NCI-H128 (cell line): ENCODE data around the gene CCDC197.

Experiments used
- DNase-seq: peaks from one replicate; lab custom pipeline; 2025; ENCODE audit not compliant: unreplicated experiment; lab: John Stamatoyannopoulos, UW

CCDC197 gene

DNA sequence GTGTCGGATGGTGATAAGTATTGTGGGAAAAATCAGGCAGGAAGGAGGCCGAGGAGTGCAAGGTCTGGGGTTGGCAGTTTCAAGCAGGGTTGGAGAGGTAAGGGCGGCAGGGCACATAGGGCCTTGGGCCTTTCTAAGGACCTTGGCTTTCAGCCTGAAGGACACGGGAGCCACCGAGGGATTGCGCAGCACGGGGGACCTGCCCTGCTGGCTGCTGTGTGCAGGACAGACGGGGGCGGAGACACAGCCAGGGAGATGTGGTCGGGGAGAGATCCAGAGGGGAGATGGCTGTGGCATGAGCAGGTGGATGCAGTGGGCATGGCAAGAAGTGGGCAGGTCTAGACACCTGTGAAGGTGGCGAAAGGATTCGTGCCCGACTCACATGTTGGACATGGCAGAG is 43.7 kb downstream of the CCDC197 start:
- DNase-seq: no peak

DNA sequence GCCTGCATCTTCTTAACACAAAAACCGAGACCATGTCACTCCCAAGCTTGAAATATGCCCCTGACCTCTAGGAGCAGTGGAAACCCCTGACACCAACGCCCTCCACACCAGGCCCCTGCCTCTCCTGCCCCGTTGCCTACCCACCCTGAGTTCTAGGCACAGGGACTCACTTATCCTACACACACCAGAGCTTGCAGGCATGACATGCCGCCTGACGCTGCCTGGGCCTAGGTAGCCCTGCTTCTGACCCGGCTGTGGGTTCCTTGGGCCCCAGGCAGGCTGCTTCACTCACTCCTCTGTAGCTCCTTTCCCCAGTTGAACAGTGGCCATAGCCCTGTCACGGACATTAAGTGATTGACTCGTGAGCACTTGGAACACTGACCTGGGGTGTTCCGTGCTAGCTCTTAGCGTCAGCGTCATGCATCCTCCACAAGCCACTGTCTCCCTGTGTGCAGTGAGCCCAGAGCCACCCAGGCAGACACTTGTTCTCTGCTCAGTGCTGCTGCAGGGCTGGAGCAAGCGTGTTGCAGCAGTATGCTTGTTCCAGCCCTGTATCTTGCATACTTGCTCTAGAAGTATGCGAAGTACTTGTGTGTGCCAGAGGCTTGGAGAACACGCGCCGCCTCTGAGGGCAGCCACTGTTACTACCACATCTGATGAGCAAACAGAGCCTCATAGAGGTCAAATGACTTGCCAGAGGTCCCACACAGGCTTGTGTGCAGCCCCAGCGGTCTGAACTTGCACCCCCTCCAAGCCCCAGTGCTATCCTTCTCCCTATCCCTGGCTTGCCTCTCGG is 44.6 kb downstream of the CCDC197 start:
- no peak for DNase-seq

DNA sequence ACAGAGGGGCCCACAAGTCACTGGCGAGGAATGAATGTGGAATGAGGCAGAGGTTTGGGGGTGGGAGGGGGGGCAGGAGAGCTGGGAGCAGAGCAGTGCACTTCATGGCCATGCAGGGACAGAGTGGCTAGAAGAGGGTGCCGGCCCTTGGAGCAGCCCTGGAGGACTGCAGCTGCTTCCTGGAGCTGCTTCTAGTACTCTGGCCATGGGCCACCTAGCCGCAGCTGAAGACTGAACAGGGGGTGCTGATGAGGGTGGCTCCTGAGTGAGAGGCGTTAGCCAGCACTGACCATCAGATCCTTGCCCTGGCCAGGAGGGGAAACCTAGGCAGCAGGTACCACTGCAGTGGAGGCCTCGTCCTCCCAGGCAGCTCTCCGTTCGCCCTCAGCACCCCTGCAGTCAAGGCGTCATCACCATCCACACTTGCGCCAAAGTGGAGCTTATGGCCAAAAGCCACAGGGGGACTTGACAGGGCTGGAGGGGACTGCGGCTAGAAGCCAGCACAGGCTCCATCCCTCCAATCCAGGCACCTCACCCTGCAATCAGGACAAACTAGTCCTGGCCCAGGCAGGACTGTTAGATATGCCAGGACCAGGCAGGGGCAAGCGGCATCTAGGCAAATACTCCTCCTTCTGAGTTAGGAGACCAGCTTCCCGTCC is 45.5 kb downstream of the CCDC197 start:
- DNase-seq: no peak

DNA sequence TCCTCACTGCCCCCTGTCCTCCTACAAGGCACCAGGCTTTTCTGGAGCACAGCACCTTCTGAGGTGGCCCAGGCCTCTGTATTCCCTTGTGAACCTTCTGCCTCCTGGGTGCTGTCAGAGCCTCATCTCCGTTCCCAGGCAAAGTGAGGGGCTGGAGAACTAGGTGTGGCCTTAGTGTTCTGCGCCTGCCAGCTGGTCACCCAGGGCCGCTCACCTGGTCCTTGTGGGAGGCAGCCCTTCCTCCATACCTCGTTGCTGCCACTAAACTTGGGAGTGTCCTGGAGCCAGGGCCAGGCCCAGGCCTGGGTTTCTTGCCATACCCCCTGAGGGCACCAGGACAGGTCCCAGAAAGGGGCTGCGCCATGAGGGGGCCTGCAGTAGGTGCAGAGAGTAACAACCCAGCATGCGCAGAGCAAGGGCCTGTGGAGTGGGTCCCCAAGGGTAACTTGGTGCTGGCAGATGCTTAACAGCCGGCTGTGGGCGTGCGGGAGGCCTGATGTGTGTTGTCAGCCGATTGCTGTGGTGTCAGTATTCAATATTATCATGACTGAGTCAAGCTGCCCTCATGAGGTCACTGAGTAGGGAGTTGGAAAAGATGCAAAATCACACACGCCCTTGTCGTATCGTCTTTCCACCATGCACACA is 46.1 kb downstream of the CCDC197 start:
- DNase-seq: no peak

DNA sequence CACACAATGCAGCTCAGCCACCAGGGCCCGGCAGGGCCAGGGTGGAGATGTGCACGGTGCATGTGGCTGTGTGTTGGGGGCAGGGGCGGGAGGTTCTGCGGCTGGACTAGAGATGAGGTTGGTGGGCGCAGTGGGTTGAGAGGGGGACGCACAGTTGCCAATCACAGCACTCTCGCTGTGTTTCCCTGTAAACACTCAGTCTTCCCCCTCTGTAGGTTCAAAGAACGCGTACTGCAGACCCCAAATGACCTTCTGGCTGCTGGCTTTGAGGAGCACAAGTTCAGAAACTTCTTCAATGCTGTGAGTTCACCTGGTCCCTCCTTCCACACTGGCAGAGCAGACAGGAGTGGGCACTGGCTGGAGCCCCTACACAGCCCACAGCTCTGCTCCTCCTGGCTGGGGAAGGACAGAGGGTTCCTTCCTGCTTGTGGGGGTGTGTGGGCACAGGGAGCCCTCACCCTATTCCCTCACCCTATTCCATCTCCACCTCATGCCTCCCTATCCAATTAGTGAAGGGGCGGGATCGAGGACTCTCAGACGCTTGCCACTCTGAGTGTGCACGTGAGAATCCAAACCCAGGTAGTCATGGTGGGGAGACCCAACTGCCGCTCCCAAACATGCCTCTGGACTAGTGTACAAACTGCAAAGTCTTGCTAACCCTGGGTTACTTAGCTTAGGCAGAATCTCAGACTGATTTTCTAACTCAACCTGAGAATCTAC is 46.8 kb downstream of the CCDC197 start:
- no peak for DNase-seq

DNA sequence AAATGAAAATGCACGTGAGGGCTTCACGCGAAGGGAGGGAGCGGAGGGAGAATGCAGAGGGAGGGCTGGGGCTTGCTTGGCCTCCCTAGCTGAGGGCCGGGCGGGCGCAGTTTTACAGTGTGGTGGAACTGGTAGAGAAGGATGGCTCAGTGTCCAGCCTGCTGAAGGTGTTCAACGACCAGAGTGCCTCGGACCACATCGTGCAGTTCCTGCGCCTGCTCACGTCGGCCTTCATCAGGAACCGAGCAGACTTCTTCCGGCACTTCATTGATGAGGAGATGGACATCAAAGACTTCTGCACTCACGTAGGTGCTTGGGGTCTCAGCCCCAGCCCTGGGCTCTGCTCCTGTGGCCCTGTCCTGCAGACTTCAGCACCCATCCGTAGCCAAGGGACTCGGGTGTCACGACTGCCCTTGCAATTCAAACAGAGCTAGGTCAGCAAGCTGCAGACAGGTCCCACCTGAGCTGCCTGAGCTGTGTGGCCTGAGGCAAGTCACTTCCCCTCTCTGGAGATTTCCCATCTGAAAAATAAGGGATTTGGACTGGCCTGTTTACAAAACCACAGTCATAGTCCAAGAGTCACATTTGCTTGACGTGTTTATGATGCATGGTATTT is 47.5 kb downstream of the CCDC197 start:
- no peak for DNase-seq

DNA sequence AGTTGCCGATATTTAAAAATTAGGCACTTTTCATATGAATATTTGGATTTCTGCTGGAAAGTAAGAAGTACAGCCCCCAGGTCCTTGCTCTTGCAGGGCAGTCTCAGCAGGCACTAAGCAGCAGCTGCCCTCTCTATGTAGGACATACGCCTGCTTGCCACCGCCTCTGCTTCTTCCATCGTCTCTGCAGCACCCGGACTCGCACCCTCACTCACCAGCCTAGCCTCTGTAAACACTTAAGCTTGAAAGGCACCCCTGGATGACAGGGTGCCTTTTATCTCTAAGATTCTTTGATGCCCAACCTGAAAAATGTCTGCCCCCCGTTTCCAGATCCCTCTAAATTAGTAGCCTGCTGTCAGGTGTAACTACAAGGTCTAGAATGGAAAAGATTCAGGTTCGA is 48.0 kb downstream of the CCDC197 start:
- DNase-seq: no peak

DNA sequence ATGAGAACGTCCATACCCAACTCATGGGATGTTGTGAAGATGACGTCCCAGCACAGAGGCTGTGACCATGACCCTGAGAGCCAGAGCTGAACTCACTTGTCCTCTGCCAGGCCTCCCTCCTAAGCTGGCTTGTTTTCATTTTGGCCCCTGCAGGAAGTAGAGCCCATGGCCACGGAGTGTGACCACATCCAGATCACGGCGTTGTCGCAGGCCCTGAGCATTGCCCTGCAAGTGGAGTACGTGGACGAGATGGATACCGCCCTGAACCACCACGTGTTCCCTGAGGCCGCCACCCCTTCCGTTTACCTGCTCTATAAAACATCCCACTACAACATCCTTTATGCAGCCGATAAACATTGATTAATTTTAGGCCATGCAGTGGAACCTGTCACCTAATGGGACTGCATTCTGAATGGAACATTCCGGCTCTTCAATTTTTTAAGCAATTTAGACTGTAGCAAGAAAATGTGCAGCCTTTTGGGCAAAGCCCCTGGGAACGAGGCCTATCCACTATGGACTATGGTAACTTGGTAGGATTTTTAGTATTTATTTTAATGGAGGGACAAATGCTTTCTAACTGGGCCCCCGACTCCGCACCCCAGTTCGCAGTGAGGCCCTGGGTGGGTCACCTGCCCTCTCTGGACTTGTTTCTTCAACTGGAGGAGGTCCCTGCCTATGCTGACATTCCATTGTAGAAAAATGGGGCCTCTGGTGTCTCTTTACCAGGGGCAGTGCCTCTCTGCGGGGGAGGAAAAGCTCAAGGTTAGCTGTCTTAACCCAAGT is 48.7 kb downstream of the CCDC197 start:
- no peak for DNase-seq

DNA sequence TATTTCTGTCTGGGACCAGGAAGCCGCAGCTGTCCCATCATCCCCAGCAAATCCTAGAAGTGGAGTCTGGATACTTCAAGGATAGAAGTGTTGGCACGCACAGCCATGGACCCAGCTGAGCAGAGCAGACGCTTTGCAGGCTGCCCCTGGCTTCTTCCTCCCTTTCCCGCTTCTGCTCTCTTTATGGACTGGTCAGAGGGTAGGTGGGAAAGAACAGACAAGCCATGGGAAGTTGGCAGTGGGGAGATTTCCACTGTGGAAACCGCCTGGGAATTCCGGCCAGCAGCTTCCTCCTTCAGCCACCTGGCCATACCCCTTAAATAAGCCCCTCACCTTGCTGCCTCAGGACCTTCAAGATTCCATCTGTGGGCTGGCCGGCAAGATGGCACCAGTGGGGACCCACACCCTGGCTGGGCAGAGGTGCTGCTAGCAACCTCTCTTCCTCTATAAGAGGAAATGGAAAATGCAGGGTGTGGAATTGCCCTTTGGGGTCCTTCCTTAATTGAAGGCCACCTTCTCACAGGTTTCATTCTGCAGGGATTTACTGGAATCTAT is 49.7 kb downstream of the CCDC197 start:
- no peak for DNase-seq

DNA sequence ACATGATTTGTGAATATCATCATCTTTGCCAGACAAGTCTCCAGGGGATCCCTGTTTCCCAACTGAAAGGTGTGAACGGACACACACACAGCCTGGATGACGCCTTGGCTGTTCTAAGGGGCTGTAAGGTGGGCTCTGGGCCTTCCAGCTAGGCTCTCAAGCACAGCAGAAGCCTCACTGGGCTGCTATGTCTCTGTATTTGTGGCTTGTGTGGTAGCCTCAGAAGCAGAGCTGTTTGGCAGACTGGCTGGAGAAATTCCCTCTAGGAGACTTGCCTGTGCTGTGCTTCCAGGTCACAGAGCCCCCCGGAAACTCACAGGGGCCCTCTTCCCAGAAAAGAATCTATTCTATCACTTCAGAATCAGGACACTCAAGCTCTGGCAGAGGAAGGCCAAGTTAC is 50.5 kb downstream of the CCDC197 start:
- no peak for DNase-seq

DNA sequence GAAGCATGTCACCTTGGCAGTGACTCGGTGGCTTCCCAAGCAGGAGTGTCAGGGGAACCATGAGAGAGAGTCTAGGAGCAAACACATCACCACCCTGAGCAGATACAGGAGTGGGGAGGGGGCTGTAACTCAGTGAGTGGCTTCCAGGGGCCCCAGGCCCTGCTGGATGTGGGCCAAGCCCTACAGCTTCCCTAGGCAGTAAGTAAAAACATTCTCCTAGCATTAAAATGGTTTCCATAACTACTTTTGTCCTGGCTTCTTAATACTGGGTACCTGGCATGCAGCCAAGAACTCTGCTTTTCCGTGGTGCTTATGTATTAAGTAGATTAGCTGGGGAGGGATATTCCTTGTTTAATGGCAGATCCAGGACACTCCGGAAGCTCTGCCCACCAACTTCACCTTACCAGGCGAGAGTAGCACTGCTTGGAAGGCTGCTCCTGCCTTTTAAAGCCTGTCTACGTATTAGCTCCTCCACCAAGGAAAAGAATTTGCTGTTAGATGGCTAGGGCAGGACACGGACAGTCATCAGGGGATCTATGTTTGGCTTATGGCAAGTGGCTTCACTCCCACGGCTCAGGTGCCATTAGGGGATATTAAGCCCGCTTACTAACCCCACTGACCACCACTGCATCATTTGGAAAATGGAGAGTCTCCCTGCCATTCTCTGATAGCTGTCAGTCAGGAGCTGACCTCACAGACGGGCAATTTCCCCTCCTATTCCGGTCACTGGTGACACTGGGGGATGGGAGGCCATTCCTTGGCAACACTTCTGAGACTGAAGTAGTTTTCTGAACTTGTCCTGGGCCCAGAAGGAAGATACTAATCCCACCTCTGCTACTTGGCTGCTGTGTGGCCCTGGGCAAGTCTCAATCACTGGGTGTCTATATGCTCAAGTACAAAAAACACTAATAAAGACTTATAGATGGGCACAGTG is 51.9 kb downstream of the CCDC197 start:
- peak; percentile 89 for DNase-seq

DNA sequence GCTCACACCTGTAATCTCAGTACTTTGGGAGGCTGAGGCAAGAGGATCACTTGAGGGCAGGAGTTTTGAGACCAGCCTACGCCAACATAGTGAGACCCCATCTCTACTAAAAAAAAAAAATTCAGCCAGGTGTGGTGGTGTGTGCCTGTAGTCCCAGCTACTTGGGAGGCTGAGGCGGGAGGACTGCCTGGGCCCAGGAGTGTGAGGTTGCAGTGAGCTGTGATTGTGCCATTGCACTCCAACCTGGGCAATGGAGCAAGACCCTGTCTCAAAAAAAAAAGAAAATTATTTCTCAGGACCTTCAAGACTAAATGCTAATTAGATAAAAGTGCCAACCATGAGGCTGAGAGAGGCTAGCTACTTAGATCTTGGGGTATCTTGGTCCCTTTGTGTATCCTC is 52.5 kb downstream of the CCDC197 start:
- no peak for DNase-seq

DNA sequence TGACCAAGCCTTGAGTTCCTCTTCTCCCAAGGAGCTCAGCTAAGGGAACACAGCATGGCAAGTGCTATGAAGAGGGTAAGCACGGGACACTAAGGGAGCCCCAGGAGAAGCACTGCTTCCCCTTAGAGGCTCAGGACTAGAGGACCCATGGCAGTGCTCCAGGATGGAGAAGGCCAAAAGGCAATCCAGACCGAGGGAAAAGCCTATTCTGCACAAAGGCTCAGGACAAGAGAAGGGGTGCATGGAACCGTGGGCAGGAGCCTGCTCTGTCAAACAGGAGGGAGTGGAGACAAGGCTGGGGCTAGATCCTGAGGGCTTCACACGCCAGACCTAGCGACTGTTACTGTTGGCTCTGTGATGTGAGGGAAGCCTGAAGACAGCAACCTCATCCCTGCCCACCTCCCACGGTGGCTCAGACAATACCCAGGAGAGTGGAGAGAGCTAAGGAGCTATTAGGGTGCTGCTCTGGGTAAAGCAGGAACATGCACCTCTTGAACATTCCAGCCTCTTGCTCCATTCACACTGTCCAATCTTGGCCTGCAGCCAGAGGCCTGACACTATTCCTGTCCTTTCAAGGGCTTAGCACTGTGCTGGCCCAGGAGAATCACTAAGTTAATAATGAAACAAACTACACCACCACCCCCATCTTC is 53.3 kb downstream of the CCDC197 start:
- no peak for DNase-seq

DNA sequence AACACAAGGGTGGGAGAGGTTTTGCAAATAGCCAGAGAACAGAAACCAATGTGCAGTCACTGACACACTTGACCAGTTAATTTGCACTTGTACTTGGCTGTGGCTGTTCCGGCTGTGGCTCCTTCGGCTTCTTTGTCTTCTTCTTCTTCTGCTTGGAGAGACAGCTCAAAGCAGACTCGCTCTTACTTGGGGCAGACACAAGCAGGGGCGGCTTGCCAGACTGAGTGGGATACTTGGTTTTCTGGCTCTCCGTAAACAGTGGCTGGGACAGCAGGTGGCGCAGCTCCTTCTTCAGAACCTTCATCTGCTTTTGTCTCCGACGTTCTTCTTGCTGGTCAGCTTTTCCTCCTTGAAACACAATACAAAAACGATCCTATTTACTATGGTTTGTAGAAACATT is 54.0 kb downstream of the CCDC197 start:
- no peak for DNase-seq

DNA sequence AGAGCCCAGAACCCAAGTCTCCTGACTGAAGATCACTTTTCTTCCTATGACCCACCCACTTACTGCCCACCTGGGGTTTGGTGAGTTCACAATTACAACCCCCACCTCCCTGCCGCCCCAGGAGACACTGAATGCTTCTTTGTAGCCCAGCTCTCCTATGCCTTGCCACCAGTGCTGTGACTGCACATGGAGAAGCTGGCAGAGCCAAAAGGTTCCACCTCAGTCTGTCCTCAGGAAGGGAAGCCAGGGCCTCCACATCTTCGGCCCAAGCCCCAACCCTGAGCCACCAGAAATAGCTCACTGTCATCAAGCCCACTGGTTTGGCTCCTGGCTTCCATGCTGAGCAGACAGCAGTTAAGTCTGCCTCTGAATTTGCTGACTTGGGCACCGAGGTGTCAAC is 54.7 kb downstream of the CCDC197 start:
- no peak for DNase-seq

DNA sequence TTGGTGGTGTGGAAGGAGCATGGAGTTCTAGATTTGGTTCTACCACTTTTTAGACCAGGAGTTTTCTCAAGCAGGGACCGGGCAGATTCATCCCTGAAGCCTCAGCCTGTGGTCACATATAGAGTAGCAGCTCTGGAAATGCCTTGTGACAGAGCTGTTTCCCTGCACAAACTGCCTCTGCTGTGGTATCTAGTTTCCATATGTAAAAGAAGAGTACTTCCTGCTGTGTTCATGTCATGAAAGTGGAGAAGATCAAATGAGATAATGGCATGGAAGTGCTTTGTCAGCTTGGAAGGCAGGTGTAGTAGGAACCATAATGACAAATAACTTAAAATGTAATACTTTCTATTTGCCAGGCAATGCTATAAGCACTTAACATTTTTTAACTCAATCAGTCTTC is 55.1 kb downstream of the CCDC197 start:
- no peak for DNase-seq

DNA sequence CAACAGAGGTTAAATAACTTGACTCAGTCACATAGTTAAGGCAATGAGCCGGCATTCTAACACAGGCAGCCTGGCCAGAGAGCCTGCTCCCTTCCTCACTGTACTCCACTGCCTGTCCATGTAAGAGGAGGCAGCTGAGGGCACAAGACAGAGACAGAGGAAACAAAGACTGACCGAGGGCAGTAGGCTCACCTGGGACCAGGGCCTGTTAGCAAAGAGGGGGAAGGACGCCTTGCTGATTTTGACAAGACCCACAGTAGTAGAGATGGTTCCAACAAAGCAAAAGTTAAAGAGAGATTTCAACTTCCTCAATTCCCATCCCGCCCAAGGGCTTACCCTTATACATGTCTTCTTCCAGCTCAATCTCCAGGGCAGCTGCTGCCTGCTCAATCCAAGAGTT is 55.6 kb downstream of the CCDC197 start:
- DNase-seq: no peak

DNA sequence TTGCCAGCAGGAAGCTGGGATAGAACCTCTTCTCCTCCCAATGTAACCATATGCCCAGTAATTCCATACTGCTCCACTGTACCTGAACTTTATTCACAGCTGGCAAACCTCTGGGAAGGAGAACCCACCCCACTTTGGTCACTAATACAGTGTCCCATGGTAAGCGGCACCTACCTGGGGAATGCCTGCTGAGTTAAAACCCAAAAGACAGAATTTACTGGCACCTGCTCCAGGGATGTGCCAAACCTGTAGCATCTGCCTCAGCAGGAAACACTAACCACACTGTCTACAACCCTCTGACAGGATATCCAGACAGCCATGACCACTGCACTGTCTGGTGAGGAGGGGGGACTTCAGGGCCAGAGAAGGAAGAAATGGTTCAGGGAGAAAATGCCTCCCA is 57.3 kb downstream of the CCDC197 start:
- DNase-seq: no peak

DNA sequence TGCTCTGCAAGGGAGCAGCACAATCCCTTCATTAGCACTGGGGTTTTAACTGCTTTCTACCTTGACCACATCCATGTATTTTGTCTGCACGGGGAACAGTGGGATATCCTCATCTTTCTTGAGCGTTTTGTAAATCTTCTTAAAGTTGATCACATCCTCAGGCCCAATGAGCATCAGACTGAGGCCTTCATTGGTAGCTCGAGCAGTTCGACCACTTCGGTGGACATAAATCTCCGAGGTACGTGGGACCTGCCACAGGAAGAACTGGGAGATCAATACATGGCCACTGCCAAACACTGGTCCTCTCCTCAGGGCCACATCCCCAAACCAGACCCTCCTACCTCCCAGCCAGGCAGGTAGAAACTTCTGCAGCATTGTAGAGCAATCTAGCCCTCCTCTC is 57.8 kb downstream of the CCDC197 start:
- no peak for DNase-seq
